GM12864 (cell line): ENCODE data around the gene CTSA.

Source experiments
- DNase-seq: peaks from one replicate; pipeline ENCODE4 v3.0.0-alpha.2; 2011; ENCODE audit warnings: low read depth
- H3K4me3 ChIP-seq: 2 replicates; pipeline ENCODE4 v1.5.1; 2011; ENCODE audit warnings: mild to moderate bottlenecking, low read depth, low read length, control low read depth
- TF ChIP-seq, protein P1 (sequence below): IDR thresholded peaks from 2 replicates; pipeline ENCODE4 v1.5.1; 2011; ENCODE audit warnings: low read depth, mild to moderate bottlenecking, moderate library complexity, low read length, control low read depth, inconsistent platforms; ENCODE audit errors: missing control alignments

Gene CTSA

DNA sequence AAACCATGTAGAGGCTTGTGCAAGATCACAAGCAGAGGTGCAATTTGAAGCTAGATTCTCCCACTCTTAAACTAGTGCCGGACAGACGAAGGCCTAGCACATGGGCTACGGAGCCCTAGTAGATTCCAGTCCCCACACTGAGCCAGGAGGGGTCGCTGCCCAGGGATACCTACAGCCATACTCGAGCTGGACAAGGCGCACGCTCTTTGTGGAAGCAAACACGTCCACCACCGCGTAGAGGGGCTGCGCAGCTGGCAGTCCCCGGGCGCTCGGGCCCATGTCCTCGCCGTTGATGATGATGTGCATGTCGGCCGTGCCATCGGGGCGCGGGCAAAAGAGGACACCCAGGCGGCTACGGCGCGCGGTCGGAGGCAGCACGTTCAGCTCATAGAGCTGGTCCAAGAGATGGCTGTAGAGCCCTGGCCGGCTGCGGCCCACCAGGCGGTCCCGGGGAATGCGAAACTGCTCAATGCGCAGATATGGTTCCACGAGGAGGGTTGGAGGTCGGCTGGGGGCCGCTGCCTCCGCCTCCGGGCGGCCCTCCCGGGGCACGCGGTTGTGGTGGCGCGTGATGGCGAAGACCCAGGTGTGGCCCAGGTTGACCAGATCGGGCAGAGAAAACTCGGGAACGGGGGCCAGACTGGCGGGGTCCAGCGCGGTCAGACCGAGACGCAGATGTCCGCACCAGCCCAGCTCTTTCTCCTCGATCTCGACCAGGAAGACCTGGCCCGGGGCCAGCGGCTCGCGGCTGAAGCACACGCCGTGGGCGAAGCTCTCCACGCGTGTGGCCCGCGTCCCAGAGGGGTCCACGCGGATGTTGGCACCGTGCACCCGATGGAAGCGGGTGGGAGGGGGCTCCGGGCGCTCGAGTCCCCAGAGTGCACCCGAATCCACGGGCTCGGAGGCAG, 804 bp upstream of the CTSA start:
- DNase-seq, result no peak
- TF ChIP-seq, protein P1, sequence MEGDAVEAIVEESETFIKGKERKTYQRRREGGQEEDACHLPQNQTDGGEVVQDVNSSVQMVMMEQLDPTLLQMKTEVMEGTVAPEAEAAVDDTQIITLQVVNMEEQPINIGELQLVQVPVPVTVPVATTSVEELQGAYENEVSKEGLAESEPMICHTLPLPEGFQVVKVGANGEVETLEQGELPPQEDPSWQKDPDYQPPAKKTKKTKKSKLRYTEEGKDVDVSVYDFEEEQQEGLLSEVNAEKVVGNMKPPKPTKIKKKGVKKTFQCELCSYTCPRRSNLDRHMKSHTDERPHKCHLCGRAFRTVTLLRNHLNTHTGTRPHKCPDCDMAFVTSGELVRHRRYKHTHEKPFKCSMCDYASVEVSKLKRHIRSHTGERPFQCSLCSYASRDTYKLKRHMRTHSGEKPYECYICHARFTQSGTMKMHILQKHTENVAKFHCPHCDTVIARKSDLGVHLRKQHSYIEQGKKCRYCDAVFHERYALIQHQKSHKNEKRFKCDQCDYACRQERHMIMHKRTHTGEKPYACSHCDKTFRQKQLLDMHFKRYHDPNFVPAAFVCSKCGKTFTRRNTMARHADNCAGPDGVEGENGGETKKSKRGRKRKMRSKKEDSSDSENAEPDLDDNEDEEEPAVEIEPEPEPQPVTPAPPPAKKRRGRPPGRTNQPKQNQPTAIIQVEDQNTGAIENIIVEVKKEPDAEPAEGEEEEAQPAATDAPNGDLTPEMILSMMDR, result peak; percentile 43
- peak overlapping the region; percentile 81 for H3K4me3 ChIP-seq

DNA sequence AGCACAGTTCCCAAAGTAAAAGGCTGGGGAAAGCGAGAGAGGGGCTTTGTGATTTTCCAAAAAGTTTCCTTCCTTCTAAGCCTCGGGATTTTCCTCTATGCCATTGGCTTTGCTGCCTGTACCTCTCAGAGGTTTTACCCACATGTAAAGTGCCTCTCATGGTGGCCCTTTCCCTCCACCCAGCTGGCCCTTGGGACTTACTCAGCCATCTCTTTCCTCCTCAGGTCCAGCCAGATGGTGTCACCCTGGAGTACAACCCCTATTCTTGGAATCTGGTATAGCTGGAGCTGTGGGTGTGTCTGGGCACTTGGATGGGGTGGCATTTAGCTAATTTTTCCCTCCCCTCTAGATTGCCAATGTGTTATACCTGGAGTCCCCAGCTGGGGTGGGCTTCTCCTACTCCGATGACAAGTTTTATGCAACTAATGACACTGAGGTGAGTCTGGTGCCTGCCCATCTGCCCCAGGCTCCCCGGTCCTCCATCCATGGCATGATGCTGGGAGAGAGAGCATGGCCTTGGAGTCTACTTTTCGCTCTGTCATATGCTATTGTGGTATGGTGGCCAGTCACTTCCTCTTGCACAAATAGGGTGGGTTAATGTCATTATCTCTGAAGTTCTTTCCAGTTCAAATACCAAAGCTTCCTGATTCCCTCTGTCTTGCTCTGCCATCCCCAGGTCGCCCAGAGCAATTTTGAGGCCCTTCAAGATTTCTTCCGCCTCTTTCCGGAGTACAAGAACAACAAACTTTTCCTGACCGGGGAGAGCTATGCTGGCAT, 1.1 kb downstream of the CTSA start:
- no peak for DNase-seq
- TF ChIP-seq, protein P1, result no peak

DNA sequence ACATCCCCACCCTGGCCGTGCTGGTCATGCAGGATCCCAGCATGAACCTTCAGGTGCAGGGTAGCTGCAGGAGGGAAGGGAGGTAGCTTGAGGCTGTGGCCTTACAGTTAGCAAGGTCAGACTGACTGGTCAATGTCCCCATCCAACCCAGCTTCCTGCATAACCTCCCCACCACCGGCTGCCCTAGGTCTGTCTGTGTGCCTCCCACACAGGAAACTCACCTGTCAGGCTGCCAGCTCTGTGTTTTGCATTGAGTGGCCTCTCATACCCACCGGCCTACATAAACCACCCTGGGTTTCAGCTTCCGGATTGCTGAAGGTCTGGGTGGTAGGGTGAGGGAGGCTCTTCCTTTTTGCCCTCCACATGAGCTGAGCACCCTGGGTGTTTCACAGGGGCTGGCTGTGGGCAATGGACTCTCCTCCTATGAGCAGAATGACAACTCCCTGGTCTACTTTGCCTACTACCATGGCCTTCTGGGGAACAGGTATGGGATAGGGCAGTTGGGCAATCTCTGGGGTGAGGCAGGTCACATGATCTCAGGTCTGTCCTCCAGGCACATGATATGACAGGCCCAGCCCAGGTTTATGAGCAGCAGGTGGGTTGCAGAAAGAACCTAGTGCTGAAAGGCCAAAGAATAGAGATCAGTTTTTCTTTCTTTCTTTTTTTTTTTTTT, 1.8 kb downstream of the CTSA start:
- no peak for DNase-seq
- TF ChIP-seq, protein P1, result no peak
- no peak overlapping the region for H3K4me3 ChIP-seq

More for the DNA sequence above, 1.1 kb downstream of the CTSA start:
- H3K4me3 ChIP-seq, result peak overlapping the region; percentile 81

DNA sequence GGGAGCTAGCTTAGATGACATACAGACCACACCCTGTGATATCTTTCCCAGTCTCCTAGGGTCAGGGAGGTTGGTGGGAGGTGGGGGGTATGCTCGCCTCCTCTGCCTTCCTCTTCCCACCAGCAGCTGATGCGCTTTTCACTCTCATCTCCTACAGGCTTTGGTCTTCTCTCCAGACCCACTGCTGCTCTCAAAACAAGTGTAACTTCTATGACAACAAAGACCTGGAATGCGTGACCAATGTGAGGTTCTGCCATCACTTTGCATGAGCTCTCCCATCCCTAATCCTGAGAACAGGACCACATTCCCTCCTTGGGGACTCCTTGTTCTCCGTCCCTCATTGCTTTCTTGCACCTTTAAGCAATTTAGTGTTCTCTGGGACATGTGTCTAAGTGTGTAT, 2.7 kb downstream of the CTSA start:
- no peak for DNase-seq
- TF ChIP-seq, protein P1, result no peak
- no peak overlapping the region for H3K4me3 ChIP-seq

DNA sequence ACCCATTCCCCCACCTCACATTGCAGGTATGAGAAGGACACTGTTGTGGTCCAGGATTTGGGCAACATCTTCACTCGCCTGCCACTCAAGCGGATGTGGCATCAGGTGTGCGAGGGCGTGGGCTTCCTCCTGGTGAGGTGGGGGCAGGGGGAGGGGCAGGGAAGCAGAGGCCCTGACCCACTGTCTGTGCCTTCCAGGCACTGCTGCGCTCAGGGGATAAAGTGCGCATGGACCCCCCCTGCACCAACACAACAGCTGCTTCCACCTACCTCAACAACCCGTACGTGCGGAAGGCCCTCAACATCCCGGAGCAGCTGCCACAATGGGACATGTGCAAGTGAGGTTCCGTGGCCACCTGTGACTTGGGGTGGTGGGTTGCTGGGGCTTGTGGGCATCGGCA, 3.7 kb downstream of the CTSA start:
- no peak for DNase-seq
- no peak overlapping the region for H3K4me3 ChIP-seq
- TF ChIP-seq, protein P1, result no peak

DNA sequence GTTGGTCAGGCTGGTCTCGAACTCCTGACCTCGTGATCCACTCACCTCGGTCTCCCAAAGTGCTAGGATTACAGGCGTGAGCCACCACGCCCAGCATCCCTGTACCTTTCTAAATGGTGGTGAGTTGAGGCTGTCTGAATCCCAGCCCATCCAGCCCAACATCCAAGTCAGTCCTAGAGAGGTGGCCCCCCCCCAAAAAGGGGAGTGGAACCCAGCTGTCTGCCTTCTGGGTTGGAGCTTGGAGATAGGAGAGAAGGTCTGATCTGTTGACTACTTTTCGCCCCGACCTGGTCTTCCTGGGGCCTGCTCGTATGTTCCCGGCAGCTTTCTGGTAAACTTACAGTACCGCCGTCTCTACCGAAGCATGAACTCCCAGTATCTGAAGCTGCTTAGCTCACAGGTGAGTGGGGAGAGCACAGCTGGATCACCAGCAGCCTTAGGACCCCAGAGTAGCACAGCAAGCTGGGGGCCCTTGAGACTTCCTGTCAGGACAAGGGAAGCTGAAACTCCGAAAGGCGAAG, 5.6 kb downstream of the CTSA start:
- no peak overlapping the region for H3K4me3 ChIP-seq
- TF ChIP-seq, protein P1, result no peak
- DNase-seq, result no peak
